Measurements from ENCODE around the gene FAM240A. TPM values are rescaled to one million over a fixed set of nuclear protein-coding genes. Genes with fewer than 3 reads are reported as not detected.

FAM240A gene
- total and polyA plus RNA-seq, 10 of the 15 experiments (the other 5 are each of a cell fraction or from before 2014, with no cell fraction given), result not detected

GRCh38 chr3:46580675-46581074, 31.6 kb upstream of the FAM240A start (continued):
- TF ChIP-seq ZBTB40 (IDR thresholded peaks at IDR 0.05; ENCODE audit: borderline replicate concordance) (no peak), SMAD5 (IDR thresholded peaks at IDR 0.05; ENCODE audit: low read depth) (no peak), NFXL1 (IDR thresholded peaks at IDR 0.05; ENCODE audit: borderline replicate concordance) (no peak), NBN (IDR thresholded peaks at IDR 0.05) (no peak), RB1 (IDR thresholded peaks at IDR 0.05; ENCODE audit: borderline replicate concordance) (no peak)

GRCh38 chr3:46584598-46585467, 27.5 kb upstream of the FAM240A start:
- Histone ChIP-seq H3K9ac (ENCODE audit: control insufficient read depth, insufficient read depth, low read length) (no peak overlapping the region), H3K36me3 (ENCODE audit: control insufficient read depth in 2 of 2, insufficient read depth in 2 of 2, low read length in 1 of 2) (no peaks in the 10 kb centered on the region), H3K27me3 (replicated peaks in 1 of 2; ENCODE audit: control insufficient read depth in 2 of 2, insufficient read depth in 2 of 2, low read length in 1 of 2) (peaks cover 0 to 3% of the 10 kb centered on the region in 2 experiments), H3K4me2 (ENCODE audit: control insufficient read depth, insufficient read depth) (no peak overlapping the region), H2AFZ (ENCODE audit: control insufficient read depth, low read depth, low read length) (no peak overlapping the region), H3K79me2 (ENCODE audit: control insufficient read depth, insufficient read depth, low read length) (no peaks in the 10 kb centered on the region), H3K4me3 (no peak overlapping the region), H4K20me1 (ENCODE audit: control insufficient read depth, insufficient read depth) (no peaks in the 10 kb centered on the region), H3K27ac (ENCODE audit: control insufficient read depth, insufficient read depth) (no peak overlapping the region), H3K4me1 (ENCODE audit: control insufficient read depth, insufficient read depth, low read length) (no peaks in the 10 kb centered on the region), H3K9me3 (replicated peaks; ENCODE audit: control insufficient read depth, insufficient read depth, low read length) (no peaks in the 10 kb centered on the region)
- ATAC-seq (no peak), FAIRE-seq (no peak), DNase-seq (ENCODE audit: low read depth, low spot score) (no peak)
- intact Hi-C loops (cut with micrococcal nuclease; ENCODE audit: unreplicated experiment) (no loop called here), in situ Hi-C loops (cut with MboI) (no loop called here)
- CTCF ChIA-PET, result interaction anchor here (1.1 kb wide), 1 partner anchor 96 kb away, joined by 4 read pairs; no protein-coding TSS in a partner anchor
- RAD21 ChIA-PET (ENCODE audit: unreplicated experiment), result interaction anchor here (1.3 kb wide), 1 partner anchor 96 kb away, joined by 5 read pairs; no protein-coding TSS in a partner anchor
- BruUV-seq (replicated peaks), result no TSS peak
- 51% methylated on average over 7 of the region's 7 CpGs for WGBS (ENCODE audit: insufficient coverage, insufficient replicate concordance, low lambda C conversion rate, missing lambda C conversion rate)
- POLR2A ChIA-PET, result no interaction called here
- SMC1A ChIA-PET (ENCODE audit: uncharacterized antibody, unreplicated experiment), result interaction anchor here (0.7 to 1.0 kb wide), 2 partner anchors 10 to 30 kb away, joined by 3 read pairs; no protein-coding TSS in a partner anchor
- TF ChIP-seq ATF3 (IDR thresholded peaks at IDR 0.05; ENCODE audit: borderline replicate concordance, extremely low read depth, low read depth, low read length) (no peak), TARDBP (IDR thresholded peaks at IDR 0.05; ENCODE audit: borderline replicate concordance) (no peak), ZBTB40 (IDR thresholded peaks at IDR 0.05; ENCODE audit: borderline replicate concordance) (no peak), RAD21 (IDR thresholded peaks at IDR 0.05; ENCODE audit: insufficient read depth, low read depth, low read length) (no peak), CEBPB (IDR thresholded peaks at IDR 0.05; ENCODE audit: borderline replicate concordance in 1 of 2, low read depth in 2 of 2, low read length in 2 of 2) (no peak), IRF3 (IDR thresholded peaks at IDR 0.05) (no peak), HDAC6 (IDR thresholded peaks at IDR 0.05; ENCODE audit: unreplicated experiment) (no peak)

Measured in GM12878 (cell line).